Stimulated activated CD4-positive, alpha-beta T cell treated with anti-CD3 and anti-CD28 coated beads, Interleukin-4, amount 100 ng/mL, for 24 hours (primary cell): ENCODE measurements around the gene KCNG1.
"Not testable (repeated sequence)": the region's sequence is repeated elsewhere in the genome, so short reads cannot be mapped to it uniquely, and the experiment has no call there.

Source experiments
- DNase-seq: peaks from one replicate; pipeline ENCODE4 v3.0.0-alpha.2; 2020

KCNG1 gene

DNA sequence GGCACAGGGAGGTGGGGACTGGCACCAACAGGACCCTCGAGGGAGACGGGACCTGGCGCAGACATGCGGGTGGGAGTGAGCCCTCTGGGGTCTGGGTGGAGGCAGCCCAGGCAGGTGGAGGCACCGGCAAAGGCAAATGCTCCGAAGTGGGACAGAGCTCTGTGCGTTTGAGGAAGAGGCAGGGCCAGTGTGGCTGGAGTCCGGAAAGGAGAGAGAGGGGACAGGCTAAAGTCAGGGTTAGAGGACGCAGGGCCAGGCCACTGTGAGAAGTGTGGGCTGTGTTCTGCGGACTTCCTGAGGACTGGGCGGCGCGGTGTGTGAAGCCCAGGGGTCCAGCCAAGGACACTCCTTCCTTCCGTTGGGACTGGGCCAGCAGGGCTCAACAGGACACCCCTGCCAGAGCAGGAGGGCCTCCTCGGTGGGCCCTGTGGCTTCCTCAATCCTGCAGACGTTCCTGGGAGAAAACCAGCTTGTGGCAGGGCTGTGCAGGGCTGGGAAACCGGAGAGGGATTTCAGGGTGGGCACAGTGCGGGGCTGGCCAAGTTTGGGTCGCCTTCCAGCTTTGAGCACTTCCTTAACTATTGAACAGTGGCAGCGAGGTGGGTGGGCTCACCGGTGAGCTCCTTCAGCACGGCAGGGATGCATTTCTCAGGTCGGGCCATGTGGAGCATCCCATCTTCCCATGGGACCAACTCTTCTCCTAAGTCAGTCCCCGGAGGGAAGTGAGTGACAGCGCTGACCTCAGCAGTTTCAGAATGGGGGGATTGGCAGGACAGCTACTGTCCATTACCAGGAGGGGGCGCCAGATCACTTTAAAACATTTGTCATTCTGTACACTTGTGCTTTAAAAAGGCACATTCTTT is 41.8 kb downstream of the KCNG1 start:
- DNase-seq: peak; percentile 76

DNA sequence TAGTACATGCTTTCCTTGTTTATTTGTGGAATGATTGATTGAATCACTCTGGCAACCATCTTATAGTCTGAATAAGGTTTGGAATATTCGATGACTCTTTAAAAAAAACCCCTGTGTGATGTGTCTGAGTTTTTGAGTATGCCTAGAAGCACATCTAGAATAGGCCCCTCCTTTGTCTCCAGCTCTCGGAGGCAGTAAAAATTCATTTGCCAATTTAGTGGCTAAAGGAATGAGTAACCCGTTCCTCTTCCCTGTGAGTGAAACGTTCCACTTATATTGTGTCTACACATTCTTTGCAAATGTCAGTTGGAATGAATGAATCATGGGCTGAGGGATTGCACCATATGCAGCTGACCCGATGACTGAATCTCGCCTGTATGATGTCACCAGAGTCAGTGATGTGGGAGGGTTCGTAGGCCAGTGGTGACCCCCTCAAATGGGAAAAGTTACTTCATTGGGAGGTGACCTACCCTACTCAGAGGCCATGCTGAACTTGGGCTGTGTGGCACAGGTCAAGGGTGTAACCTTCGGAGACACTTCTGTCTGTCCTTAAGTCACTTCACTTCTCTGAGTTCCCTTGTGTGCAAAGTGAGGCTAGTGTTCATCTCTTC is 42.7 kb downstream of the KCNG1 start:
- peak; percentile 54 for DNase-seq

DNA sequence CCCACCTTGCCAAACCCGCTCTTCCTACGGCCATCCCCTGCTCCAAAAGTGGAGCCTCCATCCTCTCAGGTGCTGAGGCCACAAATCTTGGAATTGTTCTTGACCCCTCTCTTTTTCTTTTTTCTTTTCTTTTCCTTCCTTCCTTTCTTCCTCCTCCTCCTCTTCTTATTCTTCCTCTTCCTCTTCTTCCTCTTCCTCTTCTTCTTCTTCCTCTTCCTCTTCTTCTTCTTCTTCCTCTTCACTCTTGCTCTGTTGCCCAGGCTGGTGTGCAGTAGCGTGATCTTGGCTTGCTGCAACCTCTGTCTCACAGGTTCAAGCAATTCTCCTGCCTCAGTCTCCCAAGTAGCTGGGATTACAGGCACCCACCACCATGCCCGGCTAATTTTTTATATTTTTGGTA is 44.4 kb downstream of the KCNG1 start:
- not testable (repeated sequence) for DNase-seq

DNA sequence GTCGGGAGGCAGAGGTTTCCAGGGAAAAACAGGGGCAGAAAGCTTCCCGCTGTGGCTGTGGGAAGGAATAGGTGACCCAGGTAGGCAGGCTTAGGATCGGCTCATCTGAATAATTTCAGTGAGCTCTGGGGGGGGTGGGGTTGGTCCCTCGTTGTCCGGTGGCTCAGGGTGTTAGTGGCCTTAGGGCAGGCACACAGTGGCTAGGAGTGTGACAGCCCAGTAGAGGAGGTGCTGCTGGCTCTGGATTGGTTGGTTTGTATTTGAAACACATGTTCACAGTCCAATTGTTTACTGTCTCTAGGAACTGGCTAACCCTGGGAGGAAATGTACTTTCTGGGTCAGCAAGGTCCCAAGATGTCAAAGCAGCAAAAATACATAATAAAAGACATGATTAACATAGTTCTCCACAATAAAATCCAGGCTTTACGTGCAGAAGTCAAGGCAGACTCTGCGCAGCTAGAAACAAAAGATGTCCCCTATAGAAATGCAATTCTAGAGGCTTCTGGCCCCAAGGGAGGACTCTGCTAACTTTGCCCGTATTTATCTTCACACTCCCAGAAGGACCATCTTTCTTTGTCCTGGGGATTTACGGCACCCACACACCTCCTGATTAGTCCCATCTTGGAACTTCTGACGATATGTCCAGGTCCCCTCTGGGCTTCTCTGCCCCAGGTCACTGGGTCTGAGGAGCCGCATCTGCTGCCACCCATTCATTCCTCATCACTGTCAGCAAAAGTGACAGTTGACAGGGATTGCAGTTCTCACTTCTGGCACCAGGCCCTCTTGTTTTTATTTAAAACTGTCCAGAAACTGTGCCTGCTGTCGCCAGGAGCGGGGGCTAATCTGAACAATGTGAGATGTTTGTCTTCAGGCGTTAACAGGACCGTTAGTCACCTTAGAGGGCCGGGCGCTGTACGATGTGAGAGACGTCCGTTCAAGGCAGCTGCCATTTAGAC is 45.6 kb downstream of the KCNG1 start:
- DNase-seq: no peak

DNA sequence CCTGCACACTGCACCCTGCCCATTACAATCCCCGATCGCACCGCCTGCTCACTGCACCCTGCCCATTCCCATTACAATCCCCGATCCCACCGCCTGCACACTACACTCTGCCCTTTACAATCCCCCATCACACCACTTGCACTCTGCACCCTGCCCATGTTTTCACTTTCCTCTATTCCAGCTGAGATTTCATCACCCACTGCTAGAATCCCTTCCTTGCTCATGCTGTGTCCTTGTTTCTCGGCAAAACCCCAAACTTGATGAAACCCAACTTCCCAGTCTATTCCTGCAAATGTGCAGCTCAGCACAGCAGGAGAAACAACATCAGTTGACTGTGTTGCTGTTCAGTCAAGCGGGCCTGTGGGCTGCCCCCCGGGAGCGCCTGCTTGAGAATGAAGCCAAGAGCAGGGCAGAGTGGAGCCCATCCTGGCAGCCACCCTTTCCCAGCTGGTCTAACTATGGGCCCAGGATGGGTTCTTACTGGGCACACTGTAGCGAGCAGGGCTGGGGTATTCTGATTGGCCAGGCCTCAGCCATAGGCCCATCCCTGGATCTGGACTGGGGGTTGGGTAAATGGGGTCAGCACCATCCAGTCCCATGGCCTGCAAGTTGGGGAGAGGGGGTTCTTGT is 47.1 kb downstream of the KCNG1 start:
- no peak for DNase-seq

DNA sequence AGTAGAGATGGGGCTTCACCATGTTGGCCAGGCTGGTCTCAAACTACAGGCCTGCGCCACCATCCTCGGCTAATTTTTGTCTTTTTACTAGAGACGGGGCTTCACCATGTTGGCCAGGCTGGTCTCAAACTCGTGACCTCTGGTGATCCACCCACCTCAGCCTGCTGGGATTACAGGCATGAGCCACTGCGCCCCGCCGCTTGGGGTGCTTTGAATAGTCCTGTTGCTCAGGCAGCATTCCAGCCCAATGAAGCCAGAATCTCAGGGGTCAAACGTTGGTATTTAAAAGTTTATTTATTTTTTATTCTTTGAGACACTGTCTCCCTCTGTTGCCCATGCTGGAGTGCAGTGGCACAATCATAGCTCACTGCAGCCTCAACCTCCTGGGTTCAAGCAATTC is 53.0 kb downstream of the KCNG1 start:
- no peak for DNase-seq

DNA sequence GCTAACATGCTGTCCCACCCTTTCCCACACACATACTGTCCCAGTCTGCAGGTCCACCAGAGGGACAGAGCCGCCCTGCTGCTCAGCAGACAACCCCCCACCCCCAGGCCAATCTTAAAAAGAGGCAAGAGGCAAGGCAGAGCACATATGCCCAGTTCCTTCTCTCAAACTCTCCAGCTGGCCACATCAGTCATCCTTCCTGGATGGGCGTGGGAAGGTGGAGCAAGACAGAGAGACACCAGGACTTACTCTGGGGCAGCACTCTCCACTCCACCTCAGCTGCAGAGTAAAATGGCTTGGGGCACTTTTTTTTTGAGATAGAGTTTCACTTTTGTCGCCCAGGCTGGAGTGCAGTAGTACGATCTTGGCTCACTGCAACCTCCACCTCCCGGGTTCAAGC is 53.5 kb downstream of the KCNG1 start:
- DNase-seq: no peak

DNA sequence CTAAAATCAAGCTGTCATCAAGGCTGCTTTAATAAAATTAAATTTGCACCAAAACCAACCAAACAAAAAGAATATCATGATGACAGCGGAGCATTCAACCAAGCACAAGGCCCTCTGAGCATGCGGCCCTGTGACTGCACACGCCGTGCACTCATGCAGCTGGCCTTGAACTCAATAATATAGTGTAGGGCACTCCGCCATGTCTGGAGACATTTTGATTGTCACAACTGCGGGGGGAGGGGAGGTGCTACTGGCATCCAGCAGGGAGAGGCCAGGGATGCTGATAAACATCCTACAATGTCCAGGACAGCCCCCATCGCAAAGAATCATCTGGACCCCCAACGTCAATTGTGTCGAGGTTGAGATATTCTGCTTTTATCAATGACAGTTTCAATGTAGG is 54.6 kb downstream of the KCNG1 start:
- DNase-seq: no peak

DNA sequence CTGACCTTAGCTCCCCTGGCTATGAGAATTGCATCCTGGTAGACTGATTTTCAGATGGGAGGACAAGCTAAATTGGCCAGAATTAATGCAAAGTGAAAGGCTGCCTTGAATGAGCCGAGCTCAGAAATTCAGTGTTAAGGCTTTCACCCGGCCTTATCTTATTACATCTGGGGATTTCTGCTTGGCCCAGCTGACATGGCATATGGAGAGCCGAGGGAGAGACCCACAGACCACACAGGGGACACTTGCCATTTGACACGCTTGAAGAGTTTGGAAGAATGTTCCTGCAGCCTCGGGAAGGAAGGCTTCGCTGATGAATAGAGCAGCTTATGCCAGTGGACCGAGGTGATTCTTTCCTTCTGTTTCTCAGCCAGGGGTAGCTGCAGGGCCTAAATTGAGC is 55.3 kb downstream of the KCNG1 start:
- DNase-seq: no peak

DNA sequence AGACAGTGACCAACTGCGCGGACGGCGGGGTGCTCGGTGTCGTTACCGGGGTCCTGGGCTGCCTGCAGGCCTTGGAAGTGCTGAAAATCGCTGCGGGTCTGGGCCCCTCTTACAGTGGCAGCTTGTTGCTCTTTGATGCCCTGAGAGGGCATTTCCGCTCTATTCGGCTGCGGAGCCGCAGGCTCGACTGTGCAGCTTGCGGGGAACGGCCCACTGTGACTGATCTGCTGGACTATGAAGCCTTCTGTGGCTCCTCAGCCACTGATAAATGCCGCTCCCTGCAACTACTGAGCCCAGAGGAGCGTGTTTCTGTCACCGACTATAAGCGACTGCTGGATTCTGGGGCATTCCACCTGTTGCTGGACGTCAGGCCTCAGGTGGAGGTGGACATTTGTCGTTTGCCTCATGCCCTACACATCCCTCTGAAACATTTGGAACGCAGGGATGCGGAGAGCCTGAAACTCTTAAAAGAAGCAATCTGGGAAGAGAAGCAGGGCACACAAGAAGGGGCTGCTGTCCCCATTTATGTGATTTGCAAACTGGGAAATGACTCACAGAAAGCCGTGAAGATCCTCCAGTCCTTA is 63.3 kb downstream of the KCNG1 start:
- no peak for DNase-seq

DNA sequence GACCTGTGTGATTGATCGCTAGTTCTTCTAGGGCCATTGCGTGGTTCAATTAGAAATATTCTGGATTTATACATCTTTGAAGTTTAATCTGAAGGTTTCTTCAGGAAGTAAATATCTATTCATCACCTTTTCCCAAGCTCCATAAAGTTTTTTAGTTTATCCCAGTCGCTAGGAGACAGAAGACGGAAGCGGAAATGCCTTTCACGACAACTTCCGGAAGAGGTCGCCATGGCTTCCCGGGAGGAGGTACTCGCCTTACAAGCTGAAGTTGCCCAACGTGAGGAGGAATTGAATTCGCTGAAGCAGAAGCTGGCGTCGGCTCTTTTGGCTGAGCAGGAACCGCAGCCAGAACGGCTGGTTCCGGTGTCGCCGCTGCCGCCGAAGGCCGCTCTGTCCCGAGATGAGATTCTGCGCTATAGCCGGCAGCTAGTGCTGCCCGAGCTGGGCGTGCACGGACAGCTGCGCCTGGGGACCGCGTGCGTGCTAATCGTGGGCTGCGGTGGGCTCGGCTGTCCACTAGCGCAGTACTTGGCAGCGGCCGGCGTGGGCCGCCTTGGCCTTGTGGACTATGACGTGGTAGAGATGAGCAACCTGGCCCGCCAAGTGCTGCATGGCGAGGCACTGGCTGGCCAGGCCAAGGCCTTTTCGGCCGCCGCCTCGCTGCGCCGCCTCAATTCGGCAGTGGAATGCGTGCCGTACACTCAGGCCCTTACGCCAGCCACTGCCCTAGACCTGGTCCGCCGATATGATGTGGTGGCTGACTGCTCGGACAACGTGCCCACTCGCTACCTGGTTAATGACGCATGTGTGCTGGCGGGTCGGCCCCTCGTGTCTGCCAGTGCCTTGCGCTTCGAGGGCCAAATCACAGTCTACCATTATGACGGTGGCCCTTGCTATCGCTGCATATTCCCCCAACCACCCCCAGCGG is 64.0 kb downstream of the KCNG1 start, which contains the start of gene MOCS3:
Gene MOCS3, plus strand, starts transcription at position 204 of the 928 bp plus-strand sequence. Its CDS starts 25 bp downstream, at position 229.
- DNase-seq: peak; percentile 89

DNA sequence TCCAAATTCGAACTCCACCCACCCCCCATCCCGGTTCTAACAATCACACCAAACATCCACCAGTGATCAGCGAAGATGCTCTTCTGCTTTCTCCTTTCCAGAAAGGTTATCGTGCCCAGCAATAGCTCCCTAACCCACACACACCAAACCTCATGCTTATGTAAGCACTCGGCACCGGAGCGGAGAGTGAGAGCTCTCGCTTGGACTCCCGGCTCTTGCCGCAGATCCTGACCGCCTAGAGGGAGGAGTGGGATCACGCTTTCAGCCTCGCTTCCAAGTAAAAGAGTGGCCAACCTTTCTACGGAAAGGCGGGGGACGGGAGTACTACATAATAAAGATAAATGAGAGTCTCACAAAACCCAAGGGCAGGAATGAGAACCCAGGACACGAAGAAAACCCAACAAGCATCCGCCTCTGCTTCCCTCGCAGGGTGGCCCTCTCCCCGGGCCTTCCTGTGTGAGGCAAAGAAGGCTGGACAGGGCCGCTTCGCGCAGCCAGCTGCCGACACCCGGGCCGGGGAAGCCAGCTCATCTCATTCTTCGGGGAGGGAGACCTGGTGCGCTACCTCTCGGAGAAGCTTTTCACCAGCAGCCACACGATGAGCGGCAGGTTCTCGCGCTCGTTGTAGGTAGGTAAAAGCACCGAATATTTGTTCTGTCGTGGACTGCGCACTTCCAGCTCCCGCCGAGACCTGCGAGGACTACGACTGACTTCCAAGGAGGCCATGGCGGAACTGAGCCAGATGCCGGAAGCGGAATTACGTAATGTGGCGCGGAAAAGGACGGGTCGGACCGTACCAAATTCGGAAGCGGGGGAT is 64.9 kb downstream of the KCNG1 start, which contains the start of gene DPM1:
Gene DPM1, minus strand, starts transcription at position 735 of the 817 bp plus-strand sequence. Its CDS starts 9 bp downstream, at position 726.
- DNase-seq: peak; percentile 91

DNA sequence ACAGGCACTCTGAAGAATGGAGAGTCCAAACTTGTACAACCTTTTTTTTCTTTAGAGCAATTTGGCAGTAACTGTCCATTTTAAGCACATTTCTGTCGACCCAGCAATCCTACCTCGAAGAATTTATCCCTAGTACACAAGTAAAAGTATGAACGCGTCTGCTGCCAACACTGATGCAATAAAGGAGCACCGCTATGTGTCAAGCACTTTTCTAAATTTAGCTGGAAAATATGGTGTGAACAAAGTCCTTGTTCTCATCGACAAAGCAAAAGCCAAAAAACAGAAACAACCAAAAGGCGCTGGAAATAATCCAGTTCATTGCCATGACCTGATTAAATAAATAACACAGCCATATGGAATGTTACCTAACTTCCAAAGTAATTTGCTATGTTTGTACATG is 65.6 kb downstream of the KCNG1 start:
- DNase-seq: no peak

DNA sequence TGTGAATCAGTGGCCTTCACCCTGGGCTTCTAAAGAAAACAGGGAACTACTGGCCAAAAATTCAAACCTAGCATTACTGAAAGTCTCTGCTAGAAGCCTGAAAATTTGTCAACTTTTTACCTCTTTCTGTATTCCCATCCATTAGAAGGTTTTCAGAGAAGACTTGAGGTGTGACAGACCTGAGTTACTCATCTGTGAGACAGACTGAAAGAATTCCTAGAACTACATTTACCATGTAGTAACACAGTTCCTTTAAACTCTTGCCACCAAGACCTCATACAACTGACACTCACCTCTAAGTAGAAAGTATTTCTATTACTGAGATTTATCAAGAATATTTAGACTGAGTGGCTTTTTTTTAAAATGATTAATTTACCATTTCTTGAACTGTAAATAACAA is 69.1 kb downstream of the KCNG1 start:
- no peak for DNase-seq
